GM12874 (cell line): ENCODE results near the gene AKR1D1.

Experiments
- CTCF ChIP-seq: IDR thresholded peaks from 2 replicates; pipeline ENCODE4 v1.5.1; 2011; ENCODE audit warnings: low read depth, mild to moderate bottlenecking, control low read depth, low read length, moderate library complexity; ENCODE audit not compliant: insufficient read depth

The AKR1D1 gene

GRCh38 chr7:138129551-138130165 lies 53.4 kb downstream of the AKR1D1 start:
- no peak for TF ChIP-seq CTCF

- no peak for TF ChIP-seq CTCF
Measured at GRCh38 chr7:138137423-138138171, 61.3 kb downstream of the AKR1D1 start.

GRCh38 chr7:138138244-138138643 lies 62.0 kb downstream of the AKR1D1 start:
- no peak for TF ChIP-seq CTCF

DNA sequence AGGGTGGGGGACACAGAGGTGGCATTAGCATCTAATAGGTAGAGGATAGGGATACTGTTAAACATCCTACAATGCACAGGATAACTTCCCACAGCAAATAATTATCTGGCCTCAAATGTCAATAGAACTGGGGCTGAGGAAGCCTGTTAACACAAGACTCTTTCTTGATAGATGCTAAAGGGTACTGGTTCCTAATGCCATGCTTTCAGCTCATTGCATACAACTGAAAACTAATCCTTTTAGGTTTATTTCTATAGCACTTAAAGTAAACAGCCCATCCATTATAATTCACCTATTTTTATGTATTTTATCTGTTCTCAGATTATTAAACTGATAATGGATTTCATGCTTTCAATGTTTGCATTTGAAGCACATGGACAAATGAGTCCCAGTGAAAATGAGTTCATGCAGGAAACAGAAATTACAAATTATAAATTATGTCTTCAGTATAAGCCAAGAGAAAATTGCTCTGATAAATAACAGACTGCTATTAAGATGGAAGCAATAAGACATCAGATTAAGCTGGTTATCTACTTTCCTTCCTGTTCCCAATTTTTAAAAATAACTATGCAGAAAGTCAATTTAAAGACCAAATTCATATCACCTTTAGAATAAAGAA lies 66.4 kb downstream of the AKR1D1 start:
- TF ChIP-seq CTCF = no peak

GRCh38 chr7:138144958-138145357 lies 68.7 kb downstream of the AKR1D1 start:
- TF ChIP-seq CTCF = no peak

GRCh38 chr7:138151731-138152577 lies 75.7 kb downstream of the AKR1D1 start:
- TF ChIP-seq CTCF = no peak

DNA sequence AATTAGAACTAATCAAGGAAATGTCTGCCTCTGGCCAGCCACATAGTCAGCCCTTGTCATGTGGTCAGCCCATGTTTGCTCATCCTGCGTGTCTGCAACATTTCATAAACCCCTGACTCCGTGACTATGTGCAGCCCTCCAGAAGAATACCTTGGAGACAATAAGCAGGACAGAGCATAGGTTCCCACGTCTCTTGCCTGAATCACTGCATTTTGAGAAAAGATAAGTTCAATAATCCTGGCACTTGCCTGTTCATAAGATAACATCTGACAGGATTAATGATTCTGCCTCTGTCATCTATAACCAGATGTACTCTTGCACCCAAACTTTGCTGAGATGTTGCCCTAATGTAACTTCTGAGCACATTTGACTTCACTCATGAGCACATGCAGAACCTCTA lies 78.4 kb downstream of the AKR1D1 start:
- TF ChIP-seq CTCF = no peak
